ENCODE results near the gene STT3A. TPM values are rescaled to one million over a fixed set of nuclear protein-coding genes. Genes with fewer than 3 reads are reported as not detected.
A peak's percentile ranks its signal among the peaks of the same experiment; 100 is the strongest.

The STT3A gene
- total RNA-seq, 1 experiment from 2014 or later = 293 TPM

GRCh38 chr11:125562430-125562829 lies 30.2 kb upstream of the STT3A start:
- DNase-seq (ENCODE audit: unreplicated experiment) = no peak
- Mint-ChIP-seq H3K27me3 (ENCODE audit: insufficient read depth, unreplicated experiment) (no peaks in the 10 kb centered on the region), H3K4me1 (ENCODE audit: insufficient read depth, unreplicated experiment) (no peaks in the 10 kb centered on the region), H3K36me3 (ENCODE audit: insufficient read depth, unreplicated experiment) (no peaks in the 10 kb centered on the region), H3K27ac (ENCODE audit: low read depth, unreplicated experiment) (no peak overlapping the region), H3K9me3 (ENCODE audit: unreplicated experiment) (no peaks in the 10 kb centered on the region), H3K4me3 (ENCODE audit: unreplicated experiment) (no peak overlapping the region)
- no peak for TF ChIP-seq CTCF (IDR thresholded peaks at IDR 0.05; ENCODE audit: unreplicated experiment)
- POLR2A ChIA-PET = interaction anchor here (0.7 kb wide), 2 partner anchors 29 to 791 kb away, joined by 3 read pairs; no protein-coding TSS in a partner anchor
- no TSS peak for BruUV-seq (replicated peaks)
- intact Hi-C loops (cut with micrococcal nuclease) = no loop called here
- CTCF ChIA-PET = interaction anchor here (0.7 kb wide), 2 partner anchors 33 to 127 kb away, joined by 3 to 4 read pairs; no protein-coding TSS in a partner anchor

- Mint-ChIP-seq H3K36me3 (ENCODE audit: insufficient read depth, unreplicated experiment) (no peaks in the 10 kb centered on the region), H3K9me3 (ENCODE audit: unreplicated experiment) (no peaks in the 10 kb centered on the region), H3K27me3 (ENCODE audit: insufficient read depth, unreplicated experiment) (no peaks in the 10 kb centered on the region), H3K4me3 (ENCODE audit: unreplicated experiment) (no peak overlapping the region), H3K27ac (ENCODE audit: low read depth, unreplicated experiment) (no peak overlapping the region), H3K4me1 (ENCODE audit: insufficient read depth, unreplicated experiment) (no peaks in the 10 kb centered on the region)
- no peak for DNase-seq (ENCODE audit: unreplicated experiment)
- no TSS peak for BruUV-seq (replicated peaks)
- TF ChIP-seq CTCF (IDR thresholded peaks at IDR 0.05; ENCODE audit: unreplicated experiment) = no peak
- POLR2A ChIA-PET = no interaction called here
- intact Hi-C loops (cut with micrococcal nuclease) = no loop called here
- CTCF ChIA-PET = interaction anchor here (0.6 to 1.1 kb wide), 2 partner anchors 137 to 309 kb away, joined by 3 read pairs; no protein-coding TSS in a partner anchor
Observed at GRCh38 chr11:125564357-125564756, 28.3 kb upstream of the STT3A start.

- BruUV-seq (replicated peaks) = no TSS peak
- Mint-ChIP-seq H3K27me3 (ENCODE audit: insufficient read depth, unreplicated experiment) (no peaks in the 10 kb centered on the region), H3K4me1 (ENCODE audit: insufficient read depth, unreplicated experiment) (peaks cover 5% of the 10 kb centered on the region), H3K9me3 (ENCODE audit: unreplicated experiment) (no peaks in the 10 kb centered on the region), H3K36me3 (ENCODE audit: insufficient read depth, unreplicated experiment) (peaks cover 6% of the 10 kb centered on the region), H3K4me3 (ENCODE audit: unreplicated experiment) (no peak overlapping the region), H3K27ac (ENCODE audit: low read depth, unreplicated experiment) (no peak overlapping the region)
- TF ChIP-seq CTCF (IDR thresholded peaks at IDR 0.05; ENCODE audit: unreplicated experiment) = no peak
- intact Hi-C loops (cut with micrococcal nuclease) = loop anchor here (5.0 kb wide), 1 partner anchor 306 kb away; no protein-coding TSS in a partner anchor
- CTCF ChIA-PET = interaction anchor here (0.8 kb wide), 1 partner anchor 324 kb away, joined by 3 read pairs; no protein-coding TSS in a partner anchor
- POLR2A ChIA-PET = no interaction called here
- DNase-seq (ENCODE audit: unreplicated experiment) = no peak
Observed at GRCh38 chr11:125566235-125566634, 26.4 kb upstream of the STT3A start.

GRCh38 chr11:125568970-125569914 lies 23.4 kb upstream of the STT3A start, which contains the start of gene EI24:
Gene EI24, plus strand, starts transcription at chr11:125569477. Its CDS starts 3,051 bp downstream, at chr11:125572528.
- Mint-ChIP-seq H3K9me3 (ENCODE audit: unreplicated experiment) (no peaks in the 10 kb centered on the region), H3K27me3 (ENCODE audit: insufficient read depth, unreplicated experiment) (no peaks in the 10 kb centered on the region), H3K36me3 (ENCODE audit: insufficient read depth, unreplicated experiment) (peaks cover 36% of the 10 kb centered on the region), H3K27ac (ENCODE audit: low read depth, unreplicated experiment) (peak within 1 kb of the TSS; percentile 85), H3K4me3 (ENCODE audit: unreplicated experiment) (peak within 1 kb of the TSS; percentile 85), H3K4me1 (ENCODE audit: insufficient read depth, unreplicated experiment) (peaks cover 5% of the 10 kb centered on the region)
- intact Hi-C loops (cut with micrococcal nuclease) = loop anchor here (1.0 to 5.0 kb wide), 2 partner anchors 55 to 303 kb away; no protein-coding TSS in a partner anchor
- ChIA-PET CTCF (interaction anchor here (0.6 to 3.3 kb wide), 16 partner anchors 11 to 863 kb away, joined by 3 to 25 read pairs (median 3); partner anchors contain the start of gene STT3A), POLR2A (interaction anchor here (0.5 to 9.1 kb wide), 21 partner anchors 9 to 616 kb away, joined by 3 to 144 read pairs (median 4); partner anchors contain the start of genes CCDC15, CHEK1, HYLS1 and SLC37A2)
- peak; percentile 92 for DNase-seq (ENCODE audit: unreplicated experiment)
- TF ChIP-seq CTCF (IDR thresholded peaks at IDR 0.05; ENCODE audit: unreplicated experiment) = peak; percentile 53
- no TSS peak for BruUV-seq (replicated peaks)
